Measurements from ENCODE around the gene EIPR1.

EIPR1 gene

GRCh38 chr2:3299703-3300102, 77.9 kb downstream of the EIPR1 start:
- Histone ChIP-seq H3K9me3 (replicated peaks in 1 of 11) (peaks cover 0 to 20% (median 13%) of the 10 kb centered on the region in 11 experiments; a peak in 13 of 22 replicates), H4K20me1 (peaks cover 0 to 50% (median 15%) of the 10 kb centered on the region in 11 experiments; a peak in 14 of 22 replicates), H3K4me1 (peaks cover 11 to 36% (median 24%) of the 10 kb centered on the region in 10 experiments), H3K4me2 (no peak overlapping the region), H3K36me3 (peaks cover 18 to 61% (median 48%) of the 10 kb centered on the region in 11 experiments; a peak in 21 of 22 replicates), H3K27ac (no peak overlapping the region), H3K9ac (no peak overlapping the region), H3K4me3 (no peak overlapping the region), H3K27me3 (no peaks in the 10 kb centered on the region)
- peak in 2 of 11 experiments; percentile 24 to 30; a peak in 2 of 22 replicates for TF ChIP-seq Cebpa-rat (IDR thresholded peaks at IDR 0.05)

DNA sequence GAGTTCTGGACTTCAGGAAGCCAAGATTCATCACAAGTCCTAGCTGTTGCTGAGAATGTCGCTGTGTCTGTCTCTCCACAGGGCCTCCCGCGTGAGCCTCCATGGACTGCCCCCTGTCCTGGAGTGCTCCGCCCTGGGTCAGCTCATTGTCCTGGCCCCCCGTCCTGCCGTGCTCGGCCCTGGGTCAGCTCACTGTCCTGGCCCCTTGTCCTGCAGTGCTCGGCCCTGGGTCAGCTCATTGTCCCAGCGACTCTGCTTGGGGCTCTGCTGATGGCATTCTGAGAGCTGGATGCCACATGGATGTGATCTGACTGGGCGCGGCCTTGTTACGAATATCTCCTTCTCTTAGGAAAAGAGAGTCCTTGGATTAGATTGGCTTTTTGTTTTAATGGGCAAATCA, 78.5 kb downstream of the EIPR1 start:
- H3K4me3 ChIP-seq, result no peak overlapping the region
- no peak overlapping the region for H3K27ac ChIP-seq
- H3K4me1 ChIP-seq, result peaks cover 10 to 36% (median 24%) of the 10 kb centered on the region in 10 experiments
- H4K20me1 ChIP-seq, result peaks cover 0 to 54% (median 18%) of the 10 kb centered on the region in 11 experiments; a peak in 14 of 22 replicates
- no peaks in the 10 kb centered on the region for H3K27me3 ChIP-seq
- H3K9ac ChIP-seq, result no peak overlapping the region
- H3K36me3 ChIP-seq, result peaks cover 18 to 61% (median 48%) of the 10 kb centered on the region in 11 experiments; a peak in 21 of 22 replicates
- H3K9me3 ChIP-seq (replicated peaks in 1 of 11), result peaks cover 0 to 20% (median 13%) of the 10 kb centered on the region in 11 experiments; a peak in 13 of 22 replicates
- peak overlapping the region in 1 of 11 experiments; percentile 21; a peak in 2 of 22 replicates for H3K4me2 ChIP-seq
- TF ChIP-seq Cebpa-rat (IDR thresholded peaks at IDR 0.05), result no peak

GRCh38 chr2:3298191-3298590, 79.4 kb downstream of the EIPR1 start:
- H3K27me3 ChIP-seq, result no peaks in the 10 kb centered on the region
- H3K4me1 ChIP-seq, result peaks cover 5 to 29% (median 21%) of the 10 kb centered on the region in 10 experiments
- no peak overlapping the region for H3K27ac ChIP-seq
- H3K4me2 ChIP-seq, result peak overlapping the region in 5 of 11 experiments; percentile 21 to 52 (median 45); a peak in 8 of 22 replicates
- no peak overlapping the region for H3K4me3 ChIP-seq
- no peak for TF ChIP-seq Cebpa-rat (IDR thresholded peaks at IDR 0.05)
- peaks cover 18 to 61% (median 48%) of the 10 kb centered on the region in 11 experiments; a peak in 21 of 22 replicates for H3K36me3 ChIP-seq
- no peak overlapping the region for H3K9ac ChIP-seq
- H3K9me3 ChIP-seq (replicated peaks in 1 of 11), result peaks cover 0 to 20% (median 13%) of the 10 kb centered on the region in 11 experiments; a peak in 13 of 22 replicates
- peaks cover 0 to 57% (median 24%) of the 10 kb centered on the region in 11 experiments; a peak in 15 of 22 replicates for H4K20me1 ChIP-seq

DNA sequence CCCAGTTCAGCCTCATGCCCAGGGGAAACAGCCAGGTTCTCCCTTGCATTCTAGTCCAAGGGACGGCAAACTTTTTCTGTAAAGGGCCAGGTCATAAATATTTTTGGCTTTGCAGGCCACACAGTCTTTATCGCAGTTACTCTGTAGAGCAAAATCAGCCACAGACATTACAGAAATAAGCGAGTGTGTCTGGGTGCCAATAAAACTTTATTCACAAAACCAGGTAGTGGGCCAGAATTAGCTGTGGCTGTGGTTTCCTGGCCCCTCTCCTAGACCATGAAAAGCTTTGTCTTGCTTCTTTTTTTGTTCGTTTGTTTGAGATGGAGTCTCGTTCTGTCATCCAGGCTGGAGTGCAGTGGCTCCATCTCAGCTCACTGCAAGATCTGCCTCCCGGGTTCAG, 80.1 kb downstream of the EIPR1 start:
- peak overlapping the region in 5 of 11 experiments; percentile 21 to 52 (median 45); a peak in 8 of 22 replicates for H3K4me2 ChIP-seq
- H3K27ac ChIP-seq, result no peak overlapping the region
- no peak for TF ChIP-seq Cebpa-rat (IDR thresholded peaks at IDR 0.05)
- H3K36me3 ChIP-seq, result peaks cover 18 to 57% (median 46%) of the 10 kb centered on the region in 11 experiments; a peak in 21 of 22 replicates
- no peaks in the 10 kb centered on the region for H3K27me3 ChIP-seq
- peaks cover 0 to 22% (median 14%) of the 10 kb centered on the region in 10 experiments; a peak in 14 of 20 replicates for H3K4me1 ChIP-seq
- peaks cover 0 to 20% (median 13%) of the 10 kb centered on the region in 11 experiments; a peak in 13 of 22 replicates for H3K9me3 ChIP-seq (replicated peaks in 1 of 11)
- no peak overlapping the region for H3K4me3 ChIP-seq
- peaks cover 0 to 54% (median 29%) of the 10 kb centered on the region in 11 experiments; a peak in 15 of 22 replicates for H4K20me1 ChIP-seq
- no peak overlapping the region for H3K9ac ChIP-seq

DNA sequence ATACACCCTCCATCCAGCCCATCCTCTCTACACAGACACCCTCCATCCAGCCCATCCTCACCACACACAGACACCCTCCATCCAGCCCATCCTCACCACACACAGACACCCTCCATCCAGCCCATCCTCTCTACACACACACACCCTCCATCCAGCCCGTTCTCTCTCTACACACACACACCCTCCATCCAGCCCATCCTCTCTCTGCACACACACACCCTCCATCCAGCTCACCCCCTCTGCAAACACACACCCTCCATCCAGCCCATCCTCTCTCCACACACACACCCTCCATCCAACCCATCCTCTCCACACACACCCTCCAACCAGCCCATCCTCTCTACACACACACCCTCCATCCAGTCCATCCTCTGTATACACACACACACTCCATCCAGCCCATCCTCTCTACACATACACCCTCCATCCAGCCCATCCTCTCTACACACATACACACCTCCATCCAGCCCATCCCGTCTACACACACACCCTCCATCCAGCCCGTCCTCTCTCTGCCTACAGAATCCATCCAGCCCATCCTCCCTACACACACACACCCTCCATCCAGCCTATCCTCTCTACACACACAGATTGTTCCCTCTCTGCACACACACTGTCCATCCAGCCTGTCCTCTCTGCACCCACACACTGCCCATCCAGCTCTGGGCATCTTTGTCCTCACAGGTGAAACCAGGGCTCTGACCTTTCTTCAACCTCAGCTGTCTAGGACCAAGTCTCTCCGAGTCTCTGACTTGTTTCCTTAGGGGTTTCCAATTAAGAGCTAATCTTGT, 81.2 kb downstream of the EIPR1 start:
- no peak overlapping the region for H3K4me3 ChIP-seq
- peaks cover 0 to 29% (median 20%) of the 10 kb centered on the region in 11 experiments; a peak in 15 of 22 replicates for H3K9me3 ChIP-seq (replicated peaks in 1 of 11)
- H3K27me3 ChIP-seq, result no peaks in the 10 kb centered on the region
- peaks cover 0 to 20% (median 12%) of the 10 kb centered on the region in 10 experiments; a peak in 11 of 20 replicates for H3K4me1 ChIP-seq
- no peak overlapping the region for H3K4me2 ChIP-seq
- no peak overlapping the region for H3K9ac ChIP-seq
- H3K27ac ChIP-seq, result no peak overlapping the region
- H4K20me1 ChIP-seq, result peaks cover 0 to 59% (median 27%) of the 10 kb centered on the region in 11 experiments; a peak in 15 of 22 replicates
- peaks cover 27 to 55% (median 39%) of the 10 kb centered on the region in 11 experiments; a peak in 21 of 22 replicates for H3K36me3 ChIP-seq
- TF ChIP-seq Cebpa-rat (IDR thresholded peaks at IDR 0.05), result no peak

DNA sequence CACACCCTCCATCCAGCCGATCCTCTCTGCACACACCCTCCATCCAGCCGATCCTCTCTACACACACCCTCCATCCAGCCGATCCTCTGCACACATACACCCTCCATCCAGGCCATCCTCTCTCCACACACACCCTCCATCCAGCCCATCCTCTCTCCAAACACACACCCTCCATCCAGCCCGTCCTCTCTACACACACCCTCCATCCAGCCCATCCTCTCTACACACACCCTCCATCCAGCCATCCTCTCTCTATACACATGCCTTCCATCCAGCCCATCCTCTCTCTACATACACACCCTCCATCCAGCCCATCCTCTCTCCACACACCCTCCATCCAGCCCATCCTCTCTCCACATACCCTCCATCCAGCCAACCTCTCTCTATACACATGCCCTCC, 83.1 kb downstream of the EIPR1 start:
- peaks cover 0 to 59% (median 27%) of the 10 kb centered on the region in 11 experiments; a peak in 15 of 22 replicates for H4K20me1 ChIP-seq
- H3K27ac ChIP-seq, result no peak overlapping the region
- H3K4me3 ChIP-seq, result no peak overlapping the region
- no peak for TF ChIP-seq Cebpa-rat (IDR thresholded peaks at IDR 0.05)
- H3K27me3 ChIP-seq, result no peaks in the 10 kb centered on the region
- no peak overlapping the region for H3K4me2 ChIP-seq
- peaks cover 16 to 48% (median 38%) of the 10 kb centered on the region in 11 experiments for H3K9me3 ChIP-seq (replicated peaks in 1 of 11)
- peaks cover 0 to 23% (median 12%) of the 10 kb centered on the region in 10 experiments; a peak in 11 of 20 replicates for H3K4me1 ChIP-seq
- H3K36me3 ChIP-seq, result peaks cover 26 to 54% (median 42%) of the 10 kb centered on the region in 11 experiments
- H3K9ac ChIP-seq, result no peak overlapping the region

DNA sequence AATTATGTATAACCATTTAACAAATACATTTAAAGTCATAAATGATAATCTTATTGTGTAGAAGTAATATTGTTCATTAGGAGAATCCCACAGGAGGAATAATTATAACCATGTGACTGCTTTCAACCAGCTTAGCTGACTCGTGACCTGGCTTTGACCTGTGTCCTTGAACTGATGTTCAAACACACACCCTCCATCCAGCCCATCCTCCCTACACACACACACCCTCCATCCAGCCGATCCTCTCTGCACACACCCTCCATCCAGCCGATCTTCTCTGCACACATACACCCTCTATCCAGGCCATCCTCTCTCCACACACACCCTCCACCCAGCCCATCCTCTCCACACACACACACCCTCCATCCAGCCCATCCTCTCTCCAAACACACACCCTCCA, 83.5 kb downstream of the EIPR1 start:
- H3K27me3 ChIP-seq, result no peaks in the 10 kb centered on the region
- no peak for TF ChIP-seq Cebpa-rat (IDR thresholded peaks at IDR 0.05)
- peaks cover 30 to 56% (median 42%) of the 10 kb centered on the region in 11 experiments for H3K36me3 ChIP-seq
- no peak overlapping the region for H3K4me3 ChIP-seq
- no peak overlapping the region for H3K27ac ChIP-seq
- H3K4me2 ChIP-seq, result no peak overlapping the region
- peaks cover 0 to 22% (median 12%) of the 10 kb centered on the region in 10 experiments; a peak in 11 of 20 replicates for H3K4me1 ChIP-seq
- peaks cover 0 to 58% (median 27%) of the 10 kb centered on the region in 11 experiments; a peak in 15 of 22 replicates for H4K20me1 ChIP-seq
- peaks cover 20 to 50% (median 40%) of the 10 kb centered on the region in 11 experiments for H3K9me3 ChIP-seq (replicated peaks in 1 of 11)
- no peak overlapping the region for H3K9ac ChIP-seq

DNA sequence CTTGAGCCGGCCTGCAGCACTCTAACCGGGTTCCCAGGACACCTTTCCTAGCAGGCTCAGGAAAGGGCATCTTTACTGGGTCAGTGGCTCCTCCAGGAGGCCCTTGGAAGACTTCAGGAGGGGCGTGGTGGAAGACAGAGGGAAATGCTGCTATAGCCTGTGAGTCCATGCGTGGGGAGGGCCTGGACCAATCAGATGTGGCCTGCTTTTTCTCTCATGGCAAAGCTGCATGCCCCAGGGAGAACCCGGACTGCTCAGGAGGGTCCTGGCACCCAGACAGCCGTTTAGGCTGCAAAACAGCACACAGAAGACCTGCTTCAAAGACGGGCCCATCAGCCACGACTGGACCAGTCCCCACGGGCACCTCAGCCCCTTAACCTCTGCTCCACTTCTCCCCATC, 84.4 kb downstream of the EIPR1 start:
- peaks cover 29 to 50% (median 41%) of the 10 kb centered on the region in 11 experiments for H3K9me3 ChIP-seq (replicated peaks in 1 of 11)
- H3K27me3 ChIP-seq, result no peaks in the 10 kb centered on the region
- no peak overlapping the region for H3K9ac ChIP-seq
- no peak overlapping the region for H3K4me3 ChIP-seq
- H4K20me1 ChIP-seq, result peaks cover 0 to 58% (median 27%) of the 10 kb centered on the region in 11 experiments; a peak in 15 of 22 replicates
- H3K36me3 ChIP-seq, result peaks cover 30 to 56% (median 42%) of the 10 kb centered on the region in 11 experiments
- H3K4me1 ChIP-seq, result peaks cover 0 to 14% (median 5%) of the 10 kb centered on the region in 10 experiments; a peak in 10 of 20 replicates
- no peak for TF ChIP-seq Cebpa-rat (IDR thresholded peaks at IDR 0.05)
- H3K27ac ChIP-seq, result no peak overlapping the region
- no peak overlapping the region for H3K4me2 ChIP-seq

Data from BLaER1 treated with 17β-estradiol and CSF1 and Interleukin-3, amounts not matched to agents 10 nM and 100 nM (cell line).